K562 (cell line): ENCODE data around the gene ACAA2.

Experiments used
- ELK1 ChIP-seq: sonication (generic); formaldehyde crosslinking; IDR thresholded peaks from 2 replicates; pipeline ENCODE4 v1.8.1; 2022; ENCODE audit warnings: missing genetic modification reagents
- PCBP1 ChIP-seq: fragments of 200-400 bp; formaldehyde crosslinking; IDR thresholded peaks from 2 replicates; pipeline ENCODE4 v1.6.1; 2018; ENCODE audit warnings: mild to moderate bottlenecking, low read depth, low read length; ENCODE audit not compliant: poor library complexity, severe bottlenecking
- RCOR1 ChIP-seq, 2 experiments: IDR thresholded peaks; 2 replicates each; pipeline ENCODE4 v1.6.1; 2012; ENCODE audit warnings: low read depth in 2 of 2, low read length in 2 of 2, borderline replicate concordance in 1 of 2, improper control_type of control experiment in 1 of 2
- RFX5 ChIP-seq: IDR thresholded peaks from 2 replicates; pipeline ENCODE4 v1.6.1; 2011; ENCODE audit warnings: low read depth, mild to moderate bottlenecking, improper control_type of control experiment, low read length
- SP1 ChIP-seq: sonication (generic); formaldehyde crosslinking; IDR thresholded peaks from 2 replicates; pipeline ENCODE4 v1.8.1; 2022; ENCODE audit warnings: mild to moderate bottlenecking, missing genetic modification reagents
- TF ChIP-seq, protein P1 (sequence below), 3 experiments: IDR thresholded peaks in 2 of 3; conservative IDR thresholded peaks in 1 of 3; 2 replicates each; pipeline ENCODE4 v1.5.1; 2011 to 2012; ENCODE audit warnings: low read length in 3 of 3, mild to moderate bottlenecking in 3 of 3, control low read depth in 2 of 3, improper control_type of control experiment in 1 of 3, inconsistent platforms in 1 of 3, low read depth in 1 of 3, mixed read lengths in 1 of 3, moderate library complexity in 1 of 3; ENCODE audit not compliant: insufficient read depth in 2 of 3

DNA sequence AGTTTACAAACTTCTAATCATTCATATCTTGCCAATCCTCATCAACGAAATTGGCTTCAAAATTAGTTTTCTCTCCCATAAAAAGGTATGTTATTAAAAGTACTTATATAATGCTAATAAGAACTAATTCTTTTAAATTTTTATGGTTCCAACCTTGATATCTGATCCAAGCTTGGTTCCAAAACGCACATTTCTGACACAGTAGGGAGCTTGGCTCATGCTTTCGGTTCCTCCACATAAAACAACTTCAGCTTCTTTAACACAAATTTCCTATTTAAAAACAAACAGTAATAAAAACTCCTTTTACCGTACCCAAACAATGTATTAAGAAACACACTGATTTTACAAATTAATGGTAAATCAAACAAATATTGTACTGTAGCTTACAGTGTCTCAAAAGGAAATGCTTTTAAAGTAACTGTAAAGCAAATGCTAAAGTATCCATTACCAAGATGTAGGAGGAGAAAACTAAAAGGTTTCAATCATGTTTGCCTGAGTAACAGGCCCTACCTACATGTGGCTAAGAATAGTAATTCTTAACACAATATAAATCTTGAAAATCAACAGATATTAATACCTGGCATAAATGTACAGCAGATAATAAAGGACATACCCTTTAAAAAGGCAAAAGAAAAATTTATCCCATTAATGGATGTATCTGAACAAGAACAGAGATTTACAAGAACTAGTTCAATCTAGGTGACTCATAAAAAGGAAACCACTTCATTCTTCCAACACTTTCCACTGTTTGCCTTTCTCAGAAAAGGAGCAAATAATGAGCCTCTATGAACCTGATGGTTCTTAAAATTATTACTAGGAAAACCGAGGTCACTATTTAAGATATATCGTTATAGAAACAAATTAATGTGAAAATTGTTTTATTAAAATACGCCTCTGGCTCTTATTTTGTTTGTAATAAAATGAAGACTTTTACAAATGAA lies 17.5 kb downstream of the ACAA2 start:
- TF ChIP-seq, protein P1, sequence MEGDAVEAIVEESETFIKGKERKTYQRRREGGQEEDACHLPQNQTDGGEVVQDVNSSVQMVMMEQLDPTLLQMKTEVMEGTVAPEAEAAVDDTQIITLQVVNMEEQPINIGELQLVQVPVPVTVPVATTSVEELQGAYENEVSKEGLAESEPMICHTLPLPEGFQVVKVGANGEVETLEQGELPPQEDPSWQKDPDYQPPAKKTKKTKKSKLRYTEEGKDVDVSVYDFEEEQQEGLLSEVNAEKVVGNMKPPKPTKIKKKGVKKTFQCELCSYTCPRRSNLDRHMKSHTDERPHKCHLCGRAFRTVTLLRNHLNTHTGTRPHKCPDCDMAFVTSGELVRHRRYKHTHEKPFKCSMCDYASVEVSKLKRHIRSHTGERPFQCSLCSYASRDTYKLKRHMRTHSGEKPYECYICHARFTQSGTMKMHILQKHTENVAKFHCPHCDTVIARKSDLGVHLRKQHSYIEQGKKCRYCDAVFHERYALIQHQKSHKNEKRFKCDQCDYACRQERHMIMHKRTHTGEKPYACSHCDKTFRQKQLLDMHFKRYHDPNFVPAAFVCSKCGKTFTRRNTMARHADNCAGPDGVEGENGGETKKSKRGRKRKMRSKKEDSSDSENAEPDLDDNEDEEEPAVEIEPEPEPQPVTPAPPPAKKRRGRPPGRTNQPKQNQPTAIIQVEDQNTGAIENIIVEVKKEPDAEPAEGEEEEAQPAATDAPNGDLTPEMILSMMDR (IDR thresholded peaks at IDR 0.05 in 2 of 3, conservative IDR thresholded peaks at IDR 0.05 in 1 of 3; ENCODE audit: insufficient read depth in 2 of 3, low read depth in 1 of 3, low read length in 3 of 3), result no peak
- TF ChIP-seq SP1 (CRISPR knock-in tag), result no peak
- no peak for TF ChIP-seq RCOR1 (IDR thresholded peaks at IDR 0.05; ENCODE audit: borderline replicate concordance in 1 of 2, low read depth in 2 of 2, low read length in 2 of 2)
- TF ChIP-seq RFX5, result no peak
- TF ChIP-seq ELK1 (CRISPR knock-in tag), result no peak
- no peak for TF ChIP-seq PCBP1
